HCT116 (cell line): ENCODE data around the gene SEPTIN8. TPM values are rescaled to one million over a fixed set of nuclear protein-coding genes. Genes with fewer than 3 reads are reported as not detected.

Experiments used
- ATAC-seq: fragments of 200-7000 bp; cut with Tn5 transposase; 2 replicates; pipeline ENCODE4 v1.9.1; 2020; ENCODE audit warnings: mild to moderate bottlenecking, moderate library complexity
- BruUV-seq: library from RNA; stranded (reverse); fragments of 400-500 nt; replicated peaks from 2 replicates; lab custom pipeline; 2021; lab: Mats Ljungman, UMichigan
- CTCF ChIA-PET: fragments of 300-600 bp; sonication (Branson Sonifier 250); formaldehyde crosslinking; loops from one replicate; lab custom pipeline; 2021; ENCODE audit warnings: antibody characterized with exemption; lab: Charles Lee
- POLR2A ChIA-PET: fragments of 300-600, 350-600 bp; sonication (Branson Sonifier 250); formaldehyde crosslinking; loops from one replicate; lab custom pipeline; 2021; ENCODE audit warnings: antibody characterized with exemption; lab: Charles Lee
- RAD21 ChIA-PET, 2 experiments: fragments of 300-600 bp; sonication (Branson Sonifier 250); formaldehyde crosslinking; loops; one replicate each; lab custom pipeline; 2023; ENCODE audit warnings: low total read pairs in 2 of 2; ENCODE audit not compliant: uncharacterized antibody in 2 of 2, unreplicated experiment in 2 of 2, low non-redundant PET in 1 of 2; lab: Charles Lee
- DNase-seq: peaks from one replicate; pipeline ENCODE4 v3.0.0-alpha.2; 2010; ENCODE audit warnings: low read depth, low spot score
- H2AFZ ChIP-seq: fragments of 200-600 bp; shearing (Covaris generic), sonication (generic); 2 replicates; pipeline ENCODE4 v1.6.1; 2017; ENCODE audit warnings: low read depth, mixed run types, mixed read lengths, antibody characterized with exemption, low read length; ENCODE audit not compliant: poor library complexity, severe bottlenecking
- H3K27ac ChIP-seq: 2 replicates; pipeline ENCODE4 v1.5.1; 2012; ENCODE audit warnings: low read depth, low read length
- H3K27me3 ChIP-seq: fragments of 200-600 bp; sonication (generic); 2 replicates; pipeline ENCODE4 v1.6.1; 2016; ENCODE audit warnings: mixed run types, low read length, mixed read lengths; ENCODE audit not compliant: insufficient read depth
- H3K36me3 ChIP-seq, 2 experiments: fragments of 200-500 bp in 1 of 2; fragments of 200-600 bp in 1 of 2; sonication (Bioruptor generic) in 1 of 2; sonication (generic) in 1 of 2; 2 replicates each; pipeline versions ENCODE4 v1.5.1 to v1.6.1; 2014 to 2016; ENCODE audit warnings: low read length in 2 of 2, inconsistent platforms in 1 of 2, mixed read lengths in 1 of 2, mixed run types in 1 of 2; ENCODE audit not compliant: insufficient read depth in 2 of 2, control insufficient read depth in 1 of 2
- H3K4me1 ChIP-seq, 2 experiments: fragments of 200-600 bp in 1 of 2; sonication (generic) in 1 of 2; 2 replicates each; pipeline versions ENCODE4 v1.5.1 to v1.6.1; 2012 to 2017; ENCODE audit warnings: low read length in 2 of 2, inconsistent platforms in 1 of 2, mild to moderate bottlenecking in 1 of 2, mixed read lengths in 1 of 2, mixed run types in 1 of 2, moderate library complexity in 1 of 2; ENCODE audit not compliant: insufficient read depth in 2 of 2, control insufficient read depth in 1 of 2
- H3K4me2 ChIP-seq: fragments of 200-600 bp; sonication (generic); 2 replicates; pipeline ENCODE4 v1.6.1; 2017; ENCODE audit warnings: mixed run types, low read length, mixed read lengths
- H3K4me3 ChIP-seq, 2 experiments: fragments of 200-600 bp in 1 of 2; sonication (generic) in 1 of 2; replicated peaks in 1 of 2; 2 replicates each; pipeline ENCODE4 v1.5.1; 2011 to 2016; ENCODE audit warnings: low read length in 2 of 2, control low read depth in 1 of 2, low read depth in 1 of 2, mild to moderate bottlenecking in 1 of 2, mixed read lengths in 1 of 2, mixed run types in 1 of 2
- H3K79me2 ChIP-seq: fragments of 200-600 bp; sonication (generic); 2 replicates; pipeline ENCODE4 v1.6.1; 2017; ENCODE audit warnings: mild to moderate bottlenecking, mixed run types, low read length, moderate library complexity, mixed read lengths; ENCODE audit not compliant: insufficient read depth
- H3K9ac ChIP-seq: fragments of 200-600 bp; sonication (generic); 2 replicates; pipeline ENCODE4 v1.6.1; 2016; ENCODE audit warnings: low read length, mixed read lengths
- H3K9me2 ChIP-seq: fragments of 200-600 bp; sonication (generic), shearing (Covaris generic); 2 replicates; pipeline ENCODE4 v1.6.1; 2017; ENCODE audit warnings: mixed run types, mild to moderate bottlenecking, moderate library complexity; ENCODE audit not compliant: insufficient read depth
- H3K9me3 ChIP-seq, 2 experiments: fragments of 200-500 bp in 1 of 2; fragments of 200-600 bp in 1 of 2; sonication (Bioruptor generic) in 1 of 2; sonication (generic) in 1 of 2; 2 replicates each; pipeline ENCODE4 v1.6.1; 2014 to 2017; ENCODE audit warnings: low read length in 2 of 2, mixed read lengths in 2 of 2, inconsistent platforms in 1 of 2, low read depth in 1 of 2, mild to moderate bottlenecking in 1 of 2, mixed run types in 1 of 2, moderate library complexity in 1 of 2; ENCODE audit not compliant: control insufficient read depth in 1 of 2, insufficient read depth in 1 of 2
- H4K20me1 ChIP-seq: fragments of 200-600 bp; sonication (generic), shearing (Covaris generic); 2 replicates; pipeline ENCODE4 v1.6.1; 2017; ENCODE audit warnings: mixed run types, mild to moderate bottlenecking, moderate library complexity; ENCODE audit not compliant: insufficient read depth
- CTCF ChIP-seq, 3 experiments: fragments of 200-600 bp in 1 of 3; sonication (generic) in 1 of 3; IDR thresholded peaks in 2 of 3; conservative IDR thresholded peaks in 1 of 3; 2 replicates each; pipeline ENCODE4 v1.5.1; 2012 to 2017; ENCODE audit warnings: low read depth in 2 of 3, low read length in 2 of 3, antibody characterized with exemption in 1 of 3, borderline replicate concordance in 1 of 3, control low read depth in 1 of 3, mild to moderate bottlenecking in 1 of 3, mixed read lengths in 1 of 3, mixed run types in 1 of 3, moderate library complexity in 1 of 3; ENCODE audit not compliant: insufficient read depth in 1 of 3
- EGR1 ChIP-seq: IDR thresholded peaks from 2 replicates; pipeline ENCODE4 v1.6.1; 2012; ENCODE audit warnings: low read depth
- EZH2 ChIP-seq: fragments of 200-600 bp; sonication (generic); IDR thresholded peaks from 2 replicates; pipeline ENCODE4 v1.6.1; 2017; ENCODE audit warnings: antibody characterized with exemption, mixed run types
- EZH2phosphoT487 ChIP-seq: fragments of 200-600 bp; IDR thresholded peaks from 2 replicates; pipeline ENCODE4 v1.6.1; 2018; ENCODE audit warnings: antibody characterized with exemption, borderline replicate concordance
- FOSL1 ChIP-seq: IDR thresholded peaks from 2 replicates; pipeline ENCODE4 v1.6.1; 2012; ENCODE audit warnings: low read depth
- JUND ChIP-seq: IDR thresholded peaks from 2 replicates; pipeline ENCODE4 v1.6.1; 2012
- MAX ChIP-seq: IDR thresholded peaks from 2 replicates; pipeline ENCODE4 v1.6.1; 2012
- RAD21 ChIP-seq: IDR thresholded peaks from 2 replicates; pipeline ENCODE4 v1.6.1; 2012; ENCODE audit warnings: low read depth, mild to moderate bottlenecking
- REST ChIP-seq: IDR thresholded peaks from 2 replicates; pipeline ENCODE4 v1.6.1; 2012; ENCODE audit warnings: low read depth
- SRF ChIP-seq: IDR thresholded peaks from 2 replicates; pipeline ENCODE4 v1.6.1; 2012; ENCODE audit warnings: low read depth
- intact Hi-C: fragments of 100-400 bp; cut with micrococcal nuclease; formaldehyde crosslinking; loops from 2 replicates; pipeline ENCODE4 v1.10.0; 2022
- total RNA-seq: library from RNA; stranded (reverse); gene quantifications from one replicate; pipeline ENCODE4 v1.2.1, GENCODE V29; 2021; ENCODE audit not compliant: unreplicated experiment

The SEPTIN8 gene
- total RNA-seq, 1 experiment from 2014 or later, result 34.6 TPM

GRCh38 chr5:132749506-132749905 is 27.5 kb downstream of the SEPTIN8 start:
- H3K9ac ChIP-seq, result no peak overlapping the region
- DNase-seq (no peak), ATAC-seq (no peak)
- BruUV-seq, result no TSS peak
- peaks cover 8 to 14% of the 10 kb centered on the region in 2 experiments; a peak in 3 of 4 replicates for H3K4me1 ChIP-seq
- no peaks in the 10 kb centered on the region for H3K9me3 ChIP-seq
- no peaks in the 10 kb centered on the region for H3K9me2 ChIP-seq
- no peak overlapping the region for H3K4me2 ChIP-seq
- ChIA-PET RAD21 (no interaction called here), CTCF (no interaction called here), POLR2A (no interaction called here)
- TF ChIP-seq SRF (no peak), FOSL1 (no peak), MAX (no peak), JUND (no peak), EGR1 (no peak), REST (no peak), RAD21 (no peak), CTCF (IDR thresholded peaks at IDR 0.05 in 2 of 3, conservative IDR thresholded peaks at IDR 0.05 in 1 of 3; ENCODE audit: borderline replicate concordance in 1 of 3, insufficient read depth in 1 of 3, low read depth in 2 of 3, low read length in 2 of 3) (no peak), EZH2phosphoT487 (no peak), EZH2 (no peak)
- H2AFZ ChIP-seq, result no peak overlapping the region
- H4K20me1 ChIP-seq, result no peaks in the 10 kb centered on the region
- intact Hi-C loops, result no loop called here
- H3K27ac ChIP-seq, result no peak overlapping the region
- H3K27me3 ChIP-seq, result no peaks in the 10 kb centered on the region
- no peaks in the 10 kb centered on the region for H3K79me2 ChIP-seq
- no peaks in the 10 kb centered on the region for H3K36me3 ChIP-seq
- no peak overlapping the region for H3K4me3 ChIP-seq
